Measurements from ENCODE around the gene MMP11.

The MMP11 gene

GRCh38 chr22:23759566-23759965 is 13.1 kb upstream of the MMP11 start:
- no peak for DNase-seq (ENCODE audit: low read depth in 2 of 2)

DNA sequence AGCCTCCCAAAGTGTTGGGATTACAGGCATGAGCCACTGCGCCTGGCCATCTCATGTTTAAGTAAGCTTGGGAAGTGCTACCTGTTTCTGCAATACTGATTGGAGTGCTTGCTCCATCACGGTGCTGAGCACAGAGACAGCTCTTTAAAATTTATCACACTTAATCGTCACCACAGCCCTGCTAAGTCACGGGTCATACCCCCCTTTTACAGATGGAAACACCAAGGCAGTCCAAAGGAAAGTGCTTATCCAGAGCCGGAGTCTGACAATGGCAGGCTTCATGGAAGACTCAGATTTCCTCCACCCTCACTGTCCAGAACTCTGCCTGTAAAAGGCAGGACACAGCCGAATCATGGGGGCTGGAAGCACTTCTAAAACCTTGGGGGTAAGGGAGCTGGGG is 12.6 kb upstream of the MMP11 start:
- DNase-seq (ENCODE audit: low read depth in 2 of 2), result no peak

- no peak for DNase-seq (ENCODE audit: low read depth in 2 of 2)
Measured at GRCh38 chr22:23762842-23763578, 9.6 kb upstream of the MMP11 start, which contains the start of gene C22orf15. Gene C22orf15, plus strand, starts transcription at chr22:23762990. Its CDS starts 317 bp downstream, at chr22:23763307.

DNA sequence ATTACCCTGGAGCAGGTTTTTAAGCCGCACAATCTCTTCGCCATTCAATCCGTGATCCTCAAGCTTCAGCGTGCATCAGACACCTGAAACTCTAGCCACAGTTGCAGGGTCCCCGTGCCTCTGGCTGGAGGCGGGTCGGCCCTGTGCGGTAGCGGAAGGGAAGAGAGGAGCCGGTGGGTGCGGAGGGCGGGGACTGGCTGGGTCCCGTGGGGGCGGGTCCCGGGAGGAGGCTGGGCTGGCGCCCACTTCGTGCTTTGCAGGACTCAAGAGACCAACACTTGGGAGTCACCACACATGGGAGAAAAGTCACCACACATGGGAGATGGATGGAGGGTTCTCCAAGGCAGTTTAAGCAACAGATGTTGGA is 9.1 kb upstream of the MMP11 start:
- DNase-seq (ENCODE audit: low read depth in 2 of 2), result no peak

GRCh38 chr22:23763954-23764353 is 8.7 kb upstream of the MMP11 start:
- DNase-seq (ENCODE audit: low read depth in 2 of 2), result no peak

GRCh38 chr22:23764899-23765881 is 7.5 kb upstream of the MMP11 start:
- DNase-seq (ENCODE audit: low read depth in 2 of 2), result no peak

- DNase-seq (ENCODE audit: low read depth in 2 of 2), result no peak
Measured at GRCh38 chr22:23767303-23767672, 5.4 kb upstream of the MMP11 start.

GRCh38 chr22:23767673-23768548 is 4.7 kb upstream of the MMP11 start, which contains the start of gene CHCHD10:
Gene CHCHD10, minus strand, starts transcription at chr22:23767972. Its CDS starts 98 bp downstream, at chr22:23767874.
- DNase-seq (ENCODE audit: low read depth in 2 of 2), result peak in 1 of 2 experiments; percentile 43

DNA sequence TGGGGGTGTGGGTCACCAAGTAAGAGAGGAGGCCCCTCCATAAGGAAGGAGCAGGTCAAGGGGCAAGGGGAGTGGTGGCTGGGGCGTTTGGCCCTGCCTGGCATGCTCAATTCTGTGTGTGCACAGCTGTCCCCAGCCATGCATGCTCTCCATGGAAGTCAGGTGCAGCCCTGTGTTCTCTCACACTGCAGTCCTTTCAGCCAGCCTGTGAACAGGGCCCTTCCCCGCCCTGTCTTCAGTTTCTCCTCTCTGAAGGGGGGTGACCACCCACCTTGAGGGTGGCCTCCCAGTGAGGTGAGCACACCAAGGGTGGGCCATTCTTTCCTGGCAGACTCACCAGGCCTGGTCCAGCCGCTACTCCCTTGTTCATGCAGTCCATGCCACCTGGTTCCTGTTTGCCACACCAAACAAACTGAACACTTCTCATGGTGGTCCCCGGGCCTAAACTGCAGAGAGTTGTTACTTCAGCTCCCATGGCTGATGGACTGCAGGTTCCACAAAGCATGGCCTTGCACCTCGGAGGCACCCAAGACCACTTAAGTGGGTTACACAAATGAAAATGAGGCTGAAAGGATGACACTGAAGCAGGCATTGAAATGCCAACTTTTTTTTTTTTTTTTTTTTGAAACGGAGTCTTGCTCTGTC is 3.2 kb upstream of the MMP11 start:
- no peak for DNase-seq (ENCODE audit: low read depth in 2 of 2)

DNA sequence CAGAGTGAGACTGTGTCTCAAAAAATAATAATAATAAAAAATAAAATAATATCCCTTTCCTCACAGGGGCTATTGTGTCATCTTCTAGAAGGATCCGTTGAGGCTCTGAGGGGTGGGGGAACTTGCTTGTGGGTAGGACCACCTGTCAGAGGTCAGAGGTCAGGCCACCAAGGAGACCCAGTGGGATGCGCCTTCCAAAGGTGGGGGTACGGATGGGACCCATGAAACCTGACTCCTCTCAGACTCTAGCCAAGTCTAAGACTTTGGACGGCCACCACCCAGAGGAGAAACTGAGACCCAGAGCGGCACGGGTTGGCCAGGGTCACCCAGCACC is 367 bp upstream of the MMP11 start:
- DNase-seq (ENCODE audit: low read depth in 2 of 2), result no peak

GRCh38 chr22:23773483-23774113 is 949 bp downstream of the MMP11 start:
- no peak for DNase-seq (ENCODE audit: low read depth in 2 of 2)

- DNase-seq (ENCODE audit: low read depth in 2 of 2), result no peak
Measured at GRCh38 chr22:23774114-23774921, 1.7 kb downstream of the MMP11 start.

GRCh38 chr22:23774922-23775436 is 2.3 kb downstream of the MMP11 start:
- no peak for DNase-seq (ENCODE audit: low read depth in 2 of 2)

DNA sequence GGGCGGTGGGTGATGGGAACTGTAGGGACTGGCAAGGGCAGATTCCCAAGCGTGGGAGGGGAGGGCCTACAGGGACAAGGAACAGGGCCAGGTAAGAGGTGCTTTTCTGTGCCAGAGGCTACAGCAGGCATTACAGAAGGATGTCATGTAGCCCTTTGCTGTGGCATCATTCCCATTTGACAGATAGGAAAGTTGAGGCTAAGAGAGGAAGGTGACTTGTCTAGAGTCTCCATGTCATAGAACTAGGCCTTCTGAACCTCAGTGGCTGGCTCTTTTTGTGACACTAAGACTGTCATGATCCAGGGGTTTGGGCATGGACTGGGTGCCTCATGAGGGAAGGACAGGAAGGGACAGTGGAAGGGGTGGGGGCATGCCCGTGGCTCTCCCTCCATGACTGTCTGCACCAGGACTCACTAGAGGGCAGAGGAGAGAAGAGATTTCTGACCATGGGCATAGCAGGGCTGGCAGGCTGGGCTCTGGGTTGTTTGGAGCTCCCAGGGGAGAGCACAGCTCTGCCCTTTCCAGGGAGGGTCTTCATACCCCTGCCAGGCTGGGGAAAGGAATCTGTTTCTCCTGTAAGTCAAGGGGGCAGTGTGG is 3.2 kb downstream of the MMP11 start:
- no peak for DNase-seq (ENCODE audit: low read depth in 2 of 2)

- no peak for DNase-seq (ENCODE audit: low read depth in 2 of 2)
Measured at GRCh38 chr22:23777776-23778576, 5.3 kb downstream of the MMP11 start.

DNA sequence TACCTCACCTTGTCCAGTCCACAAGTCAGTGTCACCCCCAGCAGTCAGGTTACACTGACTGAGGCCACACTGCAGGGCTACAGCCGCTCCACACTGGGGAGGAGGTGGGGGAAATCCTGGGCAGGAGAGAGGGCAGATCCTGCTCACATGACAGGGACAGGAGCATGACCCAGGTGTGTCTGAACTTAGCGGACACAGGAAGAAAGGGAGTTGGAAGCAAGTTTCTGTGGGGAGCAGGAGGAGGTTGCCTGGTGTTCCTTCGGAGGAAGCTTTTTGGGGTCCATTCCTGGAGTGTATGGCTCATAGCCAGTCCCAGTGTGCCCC is 5.9 kb downstream of the MMP11 start:
- no peak for DNase-seq (ENCODE audit: low read depth in 2 of 2)

DNA sequence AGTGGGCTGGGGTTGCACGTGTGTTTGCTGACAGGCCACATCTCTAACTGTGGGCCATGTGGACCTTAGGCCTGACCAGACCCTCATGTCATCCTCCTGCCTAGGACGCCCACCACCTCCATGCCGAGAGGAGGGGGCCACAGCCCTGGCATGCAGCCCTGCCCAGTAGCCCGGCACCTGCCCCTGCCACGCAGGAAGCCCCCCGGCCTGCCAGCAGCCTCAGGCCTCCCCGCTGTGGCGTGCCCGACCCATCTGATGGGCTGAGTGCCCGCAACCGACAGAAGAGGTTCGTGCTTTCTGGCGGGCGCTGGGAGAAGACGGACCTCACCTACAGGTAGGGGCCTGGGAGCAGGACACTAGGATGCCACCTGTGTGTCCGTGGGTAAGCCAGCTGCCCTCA is 6.4 kb downstream of the MMP11 start:
- DNase-seq (ENCODE audit: low read depth in 2 of 2), result no peak

- no peak for DNase-seq (ENCODE audit: low read depth in 2 of 2)
Measured at GRCh38 chr22:23779731-23780130, 7.1 kb downstream of the MMP11 start.

Measured in fibroblast of skin of left quadriceps (primary cell).